Suppressor macrophage treated with lipopolysaccharide for 1 hour (primary cell): ENCODE results near the gene LCN10.
"Not testable (repeated sequence)": the region's sequence is repeated elsewhere in the genome, so short reads cannot be mapped to it uniquely, and the experiment has no call there.

Experiments
- DNase-seq, 3 donors: peaks; one replicate each; pipeline ENCODE4 v3.0.0-alpha.2; 2020 to 2022

The LCN10 gene

DNA sequence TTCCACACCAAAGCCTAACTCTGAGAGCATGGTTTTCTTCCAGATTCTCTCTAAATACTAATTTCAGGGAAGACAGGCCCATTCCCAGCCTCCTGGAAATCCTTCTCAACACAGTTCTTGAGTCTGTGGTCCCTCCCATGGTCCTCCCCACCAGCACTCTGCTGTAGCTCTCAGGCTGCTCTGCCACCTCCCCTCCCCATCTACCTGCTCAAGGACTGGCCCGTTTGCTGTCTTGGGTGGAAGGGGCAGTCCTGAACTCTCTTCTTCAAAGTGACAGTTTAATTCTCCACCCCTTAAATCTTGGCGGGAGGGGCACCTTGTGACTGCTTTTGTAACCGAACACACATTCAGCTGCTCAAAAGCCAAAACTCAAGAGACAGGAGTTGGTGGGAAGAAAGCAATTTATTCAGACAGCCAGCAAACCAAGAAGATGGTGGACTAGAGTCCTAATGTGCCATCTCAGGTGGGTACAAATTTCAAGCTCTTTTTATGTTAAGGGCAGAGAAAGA lies 29.2 kb upstream of the LCN10 start:
- no peak for DNase-seq

DNA sequence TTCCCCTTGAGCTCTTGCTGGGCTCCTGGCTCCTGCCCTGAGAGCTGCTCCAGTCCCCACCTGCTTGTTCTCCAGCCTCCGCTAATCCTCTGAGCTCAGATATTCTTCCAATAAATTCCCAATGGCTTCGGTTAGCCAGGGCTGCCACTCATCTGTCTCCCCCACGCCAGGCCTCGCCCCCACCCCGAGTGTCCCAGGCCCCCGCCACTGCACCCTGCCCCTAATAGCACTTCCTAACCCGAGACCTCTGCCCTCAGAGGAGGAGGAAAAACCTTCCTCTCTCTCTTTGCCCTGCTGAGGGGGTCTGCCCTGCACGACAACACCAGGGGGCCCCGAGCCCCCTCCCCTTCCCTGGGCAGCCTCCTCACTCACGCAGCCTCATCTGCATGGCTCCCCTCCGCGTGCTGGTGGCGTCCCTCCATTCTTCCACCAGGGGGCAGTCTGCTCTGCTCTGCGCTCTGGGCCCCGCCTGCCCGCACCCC lies 27.0 kb upstream of the LCN10 start:
- DNase-seq: peak; percentile 58 to 70 (median 59)

DNA sequence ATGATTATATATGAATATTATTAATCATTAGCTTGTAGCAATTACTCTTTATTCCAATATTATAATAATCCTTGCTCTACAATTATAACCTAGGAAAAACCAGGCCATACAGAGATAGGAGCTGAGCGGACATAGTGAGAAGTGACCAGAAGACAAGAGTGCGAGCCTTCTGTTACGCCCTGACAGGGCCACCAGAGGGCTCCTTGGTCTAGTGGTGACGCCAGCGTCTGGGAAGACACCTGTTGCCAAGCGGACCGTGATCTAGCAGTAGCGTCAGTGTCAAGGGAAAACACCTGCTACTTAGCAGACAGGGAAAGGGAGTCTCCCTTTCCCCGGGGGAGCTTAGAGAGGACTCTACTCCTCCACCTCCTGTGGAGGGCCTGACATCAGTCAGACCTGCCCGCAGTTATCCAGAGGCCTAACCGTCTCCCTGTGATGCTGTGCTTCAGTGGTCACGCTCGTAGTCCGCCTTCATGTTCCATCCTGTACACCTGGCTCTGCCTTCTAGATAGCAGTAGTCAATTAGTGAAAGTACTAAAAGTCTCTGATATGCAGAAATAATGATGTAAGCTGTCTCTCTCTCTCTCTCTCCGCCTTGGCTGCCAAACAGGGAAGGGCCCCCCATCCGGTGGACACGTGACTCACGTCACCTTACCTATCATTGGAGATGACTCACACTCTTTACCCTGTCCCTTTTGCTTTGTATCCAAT lies 23.8 kb upstream of the LCN10 start:
- peak; percentile 70 to 86 (median 78) for DNase-seq

- DNase-seq: peak in 1 of 3 donors; percentile 21
Observed at GRCh38 chr9:136765745-136766409, 23.1 kb upstream of the LCN10 start.

DNA sequence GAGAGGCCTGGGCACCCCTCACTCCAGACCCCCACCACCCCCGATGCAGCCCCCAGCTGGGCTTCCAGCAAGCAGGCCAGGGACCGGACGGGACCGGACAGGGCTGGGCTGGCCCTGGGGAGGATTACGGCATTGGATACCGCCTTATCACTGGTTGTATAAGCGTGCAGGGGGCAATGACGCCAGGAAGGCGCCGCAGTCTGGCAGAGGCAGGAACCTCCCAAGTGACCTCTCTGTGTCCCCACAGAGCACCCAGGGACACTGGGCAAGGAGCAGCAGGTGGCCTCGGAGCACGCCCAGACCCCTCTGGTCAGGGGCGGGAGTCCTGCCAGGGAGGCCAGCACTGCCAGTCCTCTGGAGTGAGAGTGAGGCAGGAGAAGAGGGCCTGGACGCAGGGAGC lies 22.3 kb upstream of the LCN10 start:
- DNase-seq: no peak

DNA sequence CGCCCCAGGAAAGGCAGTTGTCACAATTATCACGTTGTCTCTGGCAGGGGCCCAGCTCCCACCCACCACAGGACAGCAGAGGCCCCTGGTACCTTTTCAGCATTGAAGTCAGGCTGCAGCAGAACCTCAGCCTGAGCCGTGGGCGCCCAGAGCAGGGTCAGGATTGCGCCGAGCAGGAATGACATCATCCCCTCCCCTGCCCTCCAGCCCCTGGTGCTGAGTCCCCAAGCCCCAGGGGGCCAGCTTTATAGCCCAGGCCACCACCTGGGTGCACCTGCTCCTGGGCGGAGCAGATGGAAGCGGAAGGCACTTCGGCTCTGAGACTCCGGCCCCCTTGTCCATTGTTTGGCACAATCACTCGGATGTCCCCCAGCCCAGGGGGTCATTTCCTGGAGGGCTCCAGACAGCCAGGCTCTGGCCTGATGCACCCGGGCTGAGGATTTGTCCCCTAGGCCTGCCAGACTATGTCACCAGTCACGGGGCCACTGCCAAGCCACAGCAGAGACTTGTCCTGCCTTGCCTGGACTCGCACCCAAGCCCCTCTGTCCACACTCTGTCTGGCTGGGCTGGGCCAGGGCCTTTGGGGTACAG lies 21.7 kb upstream of the LCN10 start, which contains the start of gene LCN15:
Gene LCN15 (minus strand): TSS at position 218 of the 591 bp plus-strand sequence. CDS start 30 bp downstream, at position 188.
- no peak for DNase-seq

DNA sequence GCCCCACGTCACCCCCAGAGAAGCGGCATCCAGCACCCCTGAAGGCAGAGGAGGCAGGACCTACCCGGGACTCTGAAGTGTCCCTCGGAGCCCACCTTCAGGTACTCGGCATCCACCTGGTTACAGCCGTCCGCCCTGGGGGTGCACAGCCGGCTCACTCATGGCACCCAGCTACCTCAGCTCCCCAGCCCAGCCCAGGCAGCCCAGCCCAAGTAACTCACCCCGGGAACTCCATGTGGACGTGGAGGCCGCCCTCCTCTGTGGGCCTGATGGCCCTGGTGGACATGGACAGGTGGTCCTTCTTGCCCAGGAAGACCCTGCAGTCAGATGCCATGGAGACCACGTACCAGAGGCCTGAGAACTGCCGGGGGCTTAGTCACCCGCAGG lies 20.9 kb upstream of the LCN10 start:
- DNase-seq: no peak

- peak; percentile 30 to 73 (median 30) for DNase-seq
Observed at GRCh38 chr9:136762915-136763648, 20.3 kb upstream of the LCN10 start.

- DNase-seq: no peak
Observed at GRCh38 chr9:136762221-136762691, 19.5 kb upstream of the LCN10 start.

- no peak for DNase-seq
Observed at GRCh38 chr9:136761545-136761981, 18.8 kb upstream of the LCN10 start.

- peak; percentile 73 to 87 (median 81) for DNase-seq
Observed at GRCh38 chr9:136760834-136761544, 18.2 kb upstream of the LCN10 start.

- no peak for DNase-seq
Observed at GRCh38 chr9:136760424-136760823, 17.7 kb upstream of the LCN10 start.

DNA sequence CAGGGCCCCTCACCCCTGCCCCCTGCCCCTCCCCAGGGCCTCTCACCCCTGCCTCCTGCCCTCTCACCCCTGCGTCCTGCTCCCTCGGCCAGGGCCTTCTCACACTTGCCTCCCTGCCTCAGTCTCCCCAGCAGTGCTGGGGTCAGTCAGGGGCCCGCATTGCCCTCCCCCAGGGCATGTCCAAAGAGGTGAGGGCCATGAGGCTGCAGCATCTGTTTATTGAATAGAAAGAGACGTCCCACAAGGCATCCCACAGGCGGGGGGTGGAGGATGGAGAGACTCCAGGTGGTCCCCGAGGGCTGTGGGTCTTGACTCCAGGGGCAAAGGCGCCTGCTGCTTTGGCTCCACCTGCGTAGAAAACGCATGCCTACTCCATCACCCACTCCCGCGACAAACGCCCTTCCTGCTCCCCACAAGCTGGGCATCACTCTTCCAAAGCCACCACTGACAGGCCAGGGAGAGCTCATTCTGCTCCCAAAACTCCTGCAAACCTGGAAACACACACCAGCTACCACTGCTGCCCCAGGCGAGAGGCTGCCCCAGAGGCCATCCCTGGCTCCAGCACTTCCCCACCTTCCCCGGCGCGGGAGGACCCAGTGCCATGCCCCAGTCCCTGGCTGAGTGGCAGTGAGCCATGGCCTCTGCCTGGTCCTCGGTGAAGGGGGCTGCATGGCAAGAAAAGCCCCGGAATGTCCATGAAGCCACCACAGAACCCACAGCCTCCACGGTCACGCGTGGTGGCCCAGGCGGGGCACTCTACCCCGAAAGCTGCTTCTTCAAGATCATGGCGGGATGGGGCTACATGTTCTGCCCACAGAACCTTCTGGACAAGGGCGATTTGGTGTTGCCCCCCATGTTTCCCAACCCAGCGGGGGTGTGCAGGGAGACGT lies 16.9 kb upstream of the LCN10 start:
- no peak for DNase-seq

DNA sequence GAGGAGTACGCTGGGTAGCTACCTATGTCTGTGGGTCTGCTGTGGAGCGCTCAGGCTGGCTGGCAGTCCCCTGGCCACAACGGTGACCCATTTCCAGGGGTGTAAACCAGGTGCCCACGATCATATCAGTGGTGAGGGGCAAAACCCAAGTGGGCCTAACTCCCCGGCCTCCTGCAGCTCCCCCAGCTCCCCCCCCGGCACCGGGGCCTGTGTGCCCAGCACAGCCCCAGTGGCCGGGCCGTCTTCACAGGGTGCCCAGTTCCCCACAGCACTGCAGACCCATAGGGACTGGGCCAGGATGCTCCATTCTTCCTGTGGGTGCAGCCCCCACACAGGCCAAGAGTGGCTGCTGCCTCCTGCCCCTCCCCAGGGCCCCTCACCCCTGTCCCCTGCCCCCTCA lies 16.3 kb upstream of the LCN10 start:
- no peak for DNase-seq

- DNase-seq: no peak
Observed at GRCh38 chr9:136757751-136758140, 15.0 kb upstream of the LCN10 start.

DNA sequence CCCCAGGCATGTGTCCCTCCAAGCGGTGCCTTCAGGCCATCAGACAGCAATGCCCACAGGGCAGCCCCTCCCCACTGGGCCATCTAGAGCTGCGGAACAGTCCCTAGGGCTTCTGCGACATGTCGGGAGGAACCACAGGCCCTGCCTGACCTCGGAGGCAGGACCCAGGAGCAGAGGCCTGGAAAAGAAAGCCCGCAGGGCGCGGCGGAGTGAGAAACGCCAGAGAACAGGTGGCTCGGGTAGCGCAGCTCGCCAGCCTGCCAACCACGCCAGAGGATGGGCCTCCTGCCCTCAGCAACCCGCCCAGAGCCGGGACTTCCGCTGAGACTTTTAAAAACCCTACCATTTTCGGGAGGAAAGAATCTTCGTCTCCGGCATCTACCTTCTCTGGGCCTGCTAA lies 14.6 kb upstream of the LCN10 start:
- no peak for DNase-seq

DNA sequence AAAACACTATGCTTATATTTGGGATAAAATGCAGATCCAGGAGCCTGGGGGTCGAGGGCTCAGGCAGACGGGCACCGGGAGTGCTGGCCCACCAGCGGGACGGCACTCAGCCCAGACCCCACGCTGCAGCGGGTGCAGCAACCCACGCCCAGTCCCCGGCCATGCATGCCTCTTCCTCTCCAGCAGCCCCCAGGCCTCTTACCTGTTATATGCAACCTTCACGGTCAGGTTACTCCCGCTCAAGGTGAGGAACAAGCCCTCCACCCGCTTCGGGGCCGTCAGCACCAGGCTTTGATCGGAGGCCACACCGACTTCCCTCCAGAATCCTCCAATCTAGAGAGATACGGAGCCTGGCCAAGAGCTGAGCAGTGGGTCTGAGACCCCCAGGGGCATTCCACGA lies 14.1 kb upstream of the LCN10 start:
- DNase-seq: no peak

DNA sequence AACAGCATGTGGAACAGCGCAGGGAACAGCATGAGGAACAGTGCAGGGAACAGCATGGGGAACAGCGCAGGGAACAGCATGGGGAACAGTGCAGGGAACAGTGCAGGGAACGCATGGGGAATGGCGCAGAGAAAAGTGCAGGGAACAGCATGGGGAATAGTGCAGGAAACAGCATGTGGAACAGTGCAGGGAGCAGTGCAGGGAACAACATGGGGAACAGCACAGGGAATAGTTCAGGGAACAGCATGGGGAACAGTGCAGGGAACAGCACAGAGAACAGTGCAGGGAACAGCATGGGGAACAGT lies 13.3 kb upstream of the LCN10 start:
- DNase-seq: no peak

DNA sequence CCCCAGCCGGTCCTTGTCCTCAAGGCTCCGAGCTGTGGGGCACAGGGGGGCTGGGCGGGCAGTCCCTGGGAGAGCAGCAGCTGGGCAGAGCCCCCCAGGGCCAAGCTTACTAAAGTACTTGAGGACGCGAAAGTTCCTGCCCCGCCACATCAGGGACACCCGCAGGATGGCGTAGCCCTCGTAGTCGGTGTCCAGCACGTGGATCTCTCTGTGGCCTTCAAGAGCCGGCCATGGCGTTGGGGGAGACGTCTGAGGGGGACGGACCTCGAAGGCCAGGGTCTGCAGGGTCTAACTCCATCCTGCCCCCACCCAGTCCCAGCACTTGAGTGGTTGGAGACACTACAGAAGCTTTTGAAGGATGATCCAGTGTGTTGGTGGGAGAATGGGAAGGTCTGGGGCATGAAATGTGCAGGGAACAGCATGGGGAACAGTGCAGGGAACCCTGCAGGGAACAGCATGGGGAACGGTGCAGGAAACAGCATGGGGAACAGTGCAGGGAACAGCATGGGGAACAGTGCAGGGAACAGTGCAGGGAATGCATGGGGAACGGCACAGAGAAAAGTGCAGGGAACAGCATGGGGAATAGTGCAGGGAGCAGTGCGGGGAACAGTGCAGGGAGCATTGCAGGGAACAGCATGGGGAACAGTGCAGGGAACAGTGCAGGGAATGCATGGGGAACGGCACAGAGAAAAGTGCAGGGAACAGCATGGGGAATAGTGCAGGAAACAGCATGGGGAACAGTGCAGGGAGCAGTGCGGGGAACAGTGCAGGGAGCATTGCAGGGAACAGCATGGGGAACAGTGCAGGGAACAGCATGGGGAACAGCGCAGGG lies 12.8 kb upstream of the LCN10 start:
- DNase-seq: not testable (repeated sequence)

GRCh38 chr9:136754626-136755301 lies 12.0 kb upstream of the LCN10 start:
- DNase-seq: no peak
